HG03460 (cell line): ENCODE data around the gene LRRC4B.
A peak's percentile ranks its signal among the peaks of the same experiment; 100 is the strongest.
"Not testable (repeated sequence)": the region's sequence is repeated elsewhere in the genome, so short reads cannot be mapped to it uniquely, and the experiment has no call there.

ENCODE experiments used
- ATAC-seq: cut with Tn5 transposase; IDR thresholded peaks from one replicate; pipeline ENCODE4 v1.9.1; 2021; ENCODE audit not compliant: unreplicated experiment

LRRC4B gene

DNA sequence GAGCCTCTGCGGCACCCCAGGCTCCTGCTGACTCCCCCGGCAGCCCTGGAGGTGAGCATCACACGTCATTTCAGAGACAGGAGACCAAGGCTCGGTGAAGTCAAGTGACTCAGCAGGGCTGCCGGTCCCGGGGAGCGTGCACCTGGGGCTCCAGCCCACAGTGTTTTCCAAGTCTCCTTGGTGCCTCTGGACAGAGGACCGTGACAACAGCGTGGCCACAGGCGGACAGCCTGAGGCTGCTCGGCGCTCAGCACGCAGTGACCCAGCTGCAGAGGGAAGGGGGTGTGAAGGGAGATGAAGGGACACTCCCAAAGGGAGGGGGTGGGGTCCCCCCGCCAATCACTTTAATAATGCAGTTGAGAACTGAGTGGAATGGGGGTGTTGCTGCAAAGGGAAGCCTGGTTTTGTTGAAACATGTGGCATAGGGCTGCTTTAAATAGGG is 37.0 kb downstream of the LRRC4B start:
- ATAC-seq: no peak

DNA sequence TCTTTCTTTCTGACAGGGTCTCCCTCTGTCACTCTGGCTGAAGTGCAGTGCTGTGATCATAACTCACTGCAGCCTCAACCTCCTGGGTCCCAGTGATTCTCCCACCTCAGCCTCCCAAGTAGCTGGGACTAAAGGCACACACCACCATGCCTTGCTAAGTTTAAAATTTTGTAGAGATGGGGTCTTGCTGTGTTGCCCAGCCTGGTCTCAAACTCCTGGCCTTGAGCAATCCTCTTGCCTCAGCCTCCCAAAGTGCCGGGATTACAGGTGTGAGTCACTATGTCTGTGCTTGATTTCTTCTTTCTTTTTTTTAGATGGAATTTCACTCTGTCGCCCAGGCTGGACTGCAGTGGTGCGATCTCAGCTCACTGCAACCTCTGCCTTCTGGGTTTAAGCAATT is 40.2 kb downstream of the LRRC4B start:
- ATAC-seq: not testable (repeated sequence)

DNA sequence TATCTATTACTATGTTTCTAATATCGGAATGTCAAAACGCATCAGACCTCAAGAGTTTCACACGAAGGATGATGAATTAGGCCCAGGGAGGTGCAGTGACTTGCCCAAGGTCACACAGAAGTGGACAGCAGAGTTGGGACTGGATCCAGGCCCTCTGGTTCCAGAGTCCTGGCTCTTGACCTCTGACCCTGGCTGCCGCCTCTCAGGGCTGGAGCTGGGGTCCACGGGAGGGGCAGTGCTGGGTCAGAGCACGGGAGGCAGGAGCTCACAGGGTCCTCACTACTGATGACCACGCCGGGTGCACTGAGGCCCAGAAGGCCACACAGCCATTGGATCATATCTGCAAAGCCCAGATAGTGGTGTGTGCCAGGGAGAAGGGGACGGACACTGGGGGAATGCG is 45.4 kb downstream of the LRRC4B start:
- ATAC-seq: no peak

DNA sequence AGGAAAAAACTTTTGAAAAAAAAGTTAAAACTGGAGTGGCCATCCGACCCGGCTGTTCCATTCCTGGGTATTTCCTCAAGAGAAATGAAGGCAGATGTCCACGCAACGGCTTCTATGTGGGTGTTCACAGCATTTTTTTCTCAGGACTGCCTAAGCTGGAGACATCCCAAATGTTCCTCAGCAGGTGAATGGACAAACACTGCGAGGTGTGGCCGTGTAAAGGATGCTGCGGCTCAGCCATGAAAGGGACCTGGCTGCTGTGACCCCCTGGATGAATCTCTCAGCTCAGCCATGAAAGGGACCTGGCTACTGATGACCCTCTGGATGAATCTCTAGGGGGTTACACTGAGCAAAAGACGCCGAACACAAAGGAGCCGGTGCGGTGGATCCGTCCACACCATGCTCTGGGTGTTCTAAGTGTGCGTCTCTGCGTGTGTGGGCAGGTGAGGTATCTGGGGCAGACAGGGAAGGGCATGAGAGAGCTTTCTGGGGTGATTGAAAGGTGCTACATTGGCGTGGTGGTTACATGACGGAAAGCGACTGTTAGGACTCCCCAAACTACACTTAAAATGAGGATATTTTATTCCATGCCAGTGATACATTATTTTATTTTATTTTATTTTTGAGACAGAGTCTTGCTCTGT is 47.3 kb downstream of the LRRC4B start:
- no peak for ATAC-seq

DNA sequence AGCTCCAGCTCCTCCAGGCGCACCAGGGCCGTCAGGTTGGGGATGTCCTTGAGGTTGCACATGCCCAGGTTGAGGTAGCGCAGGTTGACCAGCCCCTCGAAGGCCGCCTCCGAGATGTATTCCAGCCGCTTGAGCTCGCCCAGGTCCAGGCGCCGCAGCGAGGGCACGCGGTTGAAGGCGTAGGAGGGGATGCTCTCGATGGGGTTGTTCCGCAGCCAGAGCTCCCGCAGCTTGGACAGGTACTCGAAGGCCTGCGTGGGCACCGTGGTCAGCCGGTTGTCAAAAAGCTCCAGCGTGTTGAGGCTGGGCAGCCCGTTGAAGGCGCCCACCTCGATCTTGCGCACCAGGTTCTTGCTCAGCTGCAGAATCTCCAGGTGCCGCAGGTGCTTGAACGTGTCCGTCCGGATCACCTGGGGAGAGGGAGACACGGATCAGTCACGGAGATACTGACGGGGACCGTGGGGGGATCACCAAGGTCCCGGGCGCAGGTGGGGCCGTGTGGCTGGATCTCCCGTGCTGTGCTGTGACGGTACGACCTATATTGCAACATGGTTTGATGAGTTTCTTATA is 49.1 kb downstream of the LRRC4B start:
- ATAC-seq: no peak

DNA sequence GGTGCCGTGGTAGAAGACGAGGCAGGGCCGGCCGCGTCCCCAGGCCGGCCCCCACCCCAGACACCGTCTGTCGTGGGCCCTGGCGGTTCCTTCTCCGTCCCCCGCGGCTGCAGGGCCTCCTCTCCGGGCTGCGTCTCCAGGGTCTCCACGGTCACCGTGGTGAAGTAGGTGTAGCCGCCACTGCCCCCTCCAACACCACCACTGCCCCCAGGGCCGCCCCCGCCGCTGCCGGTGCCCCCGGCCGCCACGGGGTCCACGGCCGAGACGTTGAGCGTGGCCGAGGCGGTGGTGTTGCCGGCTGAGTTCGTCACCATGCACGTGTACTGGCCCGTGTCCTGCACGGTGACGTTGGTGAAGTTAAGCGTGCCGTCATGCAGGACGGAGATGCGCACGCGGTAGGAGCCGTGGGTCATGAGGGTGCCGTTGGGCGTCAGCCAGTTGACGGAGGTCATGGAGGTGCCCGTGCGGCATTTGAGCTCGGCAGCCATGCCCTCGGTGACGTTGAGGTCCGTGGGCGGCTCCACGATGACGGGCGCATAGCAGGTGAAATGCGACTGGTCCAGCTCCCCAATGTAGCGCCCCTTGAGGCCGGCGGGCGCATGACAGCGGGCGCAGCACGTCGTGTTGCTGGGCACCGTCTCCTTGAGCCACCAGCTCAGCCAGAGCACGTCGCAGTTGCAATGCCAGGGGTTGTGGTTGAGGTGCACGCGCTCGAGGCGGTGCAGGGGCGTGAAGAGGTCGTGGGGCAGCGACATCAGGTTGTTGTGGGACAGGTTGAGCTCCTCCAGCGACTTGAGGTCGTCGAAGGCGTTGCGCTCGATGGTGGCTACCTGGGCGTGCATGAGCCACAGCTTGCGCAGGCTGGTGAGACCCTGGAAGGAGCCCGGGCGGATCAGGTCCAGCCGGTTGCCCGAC is 49.9 kb downstream of the LRRC4B start:
- no peak for ATAC-seq

DNA sequence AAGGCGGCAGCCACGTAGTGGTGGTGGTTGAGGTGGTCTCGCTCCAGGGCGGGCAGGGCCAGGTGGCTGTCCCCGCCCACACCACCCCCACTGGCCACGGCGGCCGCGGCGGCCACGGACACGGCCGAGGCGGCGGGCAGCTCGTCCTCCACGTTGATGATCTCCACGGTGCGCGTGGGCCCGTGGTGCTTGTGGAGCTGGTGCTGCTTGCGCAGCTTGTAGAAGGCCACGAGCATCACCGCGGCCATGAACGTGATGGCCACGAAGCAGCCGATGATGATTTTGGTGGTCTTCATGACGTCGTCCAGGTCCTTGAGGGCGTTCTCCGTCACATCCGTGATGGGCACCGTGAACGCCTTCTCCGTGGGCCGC is 50.5 kb downstream of the LRRC4B start:
- no peak for ATAC-seq

DNA sequence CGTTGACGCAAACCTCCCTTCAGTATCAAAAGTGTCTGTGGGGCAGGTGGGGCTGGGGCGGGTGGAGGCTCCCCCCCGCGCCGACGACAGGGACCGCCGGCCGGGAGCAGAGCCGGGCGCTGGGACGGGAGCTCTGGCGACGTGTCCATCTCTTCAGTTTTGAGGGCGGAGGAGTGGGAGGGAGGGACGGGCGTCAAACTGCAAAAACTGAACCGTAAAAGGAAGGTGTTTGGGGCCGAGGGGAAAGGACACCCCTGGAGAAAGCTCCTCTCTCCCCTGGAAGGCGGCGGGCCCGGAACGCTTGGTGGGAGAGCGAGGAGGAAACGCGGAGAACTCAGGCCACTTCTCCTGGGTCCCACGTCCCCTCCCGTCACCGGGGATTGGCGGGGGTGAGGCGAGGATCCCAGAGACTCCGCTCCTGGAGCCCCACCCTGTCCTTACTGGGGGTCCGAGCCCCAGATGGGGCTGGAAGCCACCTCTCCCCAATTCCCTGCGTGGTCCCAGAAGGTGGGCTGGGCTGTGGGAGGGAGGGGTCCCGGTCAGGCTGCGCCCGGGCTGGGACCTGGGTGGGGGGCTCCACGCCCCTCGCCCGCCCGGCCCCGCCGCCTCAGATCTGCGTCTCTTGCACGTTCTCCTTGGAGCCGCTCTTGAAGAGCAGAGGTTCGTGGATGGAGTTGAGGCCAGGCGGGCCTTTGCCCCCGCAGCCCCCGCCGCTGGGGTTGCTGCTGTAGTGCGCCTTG is 51.1 kb downstream of the LRRC4B start:
- ATAC-seq: no peak

DNA sequence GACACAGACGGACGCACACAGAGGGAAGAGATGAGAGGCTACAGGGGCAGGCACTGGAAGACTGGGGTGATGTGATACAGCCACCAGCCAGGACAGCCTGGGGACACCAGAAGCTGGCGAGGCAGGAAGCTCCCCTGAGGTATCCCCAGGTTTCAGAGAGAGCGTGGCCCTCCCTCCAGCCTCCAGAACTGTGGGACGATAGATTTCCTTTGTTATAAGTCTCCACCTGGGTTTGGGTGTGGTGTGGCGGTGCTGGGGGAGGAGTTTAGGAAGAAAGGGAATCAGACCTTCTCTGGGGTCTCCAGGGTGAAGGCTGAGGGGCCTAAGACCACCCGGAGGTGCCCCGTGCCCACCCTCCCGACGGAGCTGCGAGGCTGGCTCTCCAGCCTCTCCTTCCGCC is 51.8 kb downstream of the LRRC4B start:
- no peak for ATAC-seq

GRCh38 chr19:50515168-50515561 is 53.1 kb downstream of the LRRC4B start:
- no peak for ATAC-seq

DNA sequence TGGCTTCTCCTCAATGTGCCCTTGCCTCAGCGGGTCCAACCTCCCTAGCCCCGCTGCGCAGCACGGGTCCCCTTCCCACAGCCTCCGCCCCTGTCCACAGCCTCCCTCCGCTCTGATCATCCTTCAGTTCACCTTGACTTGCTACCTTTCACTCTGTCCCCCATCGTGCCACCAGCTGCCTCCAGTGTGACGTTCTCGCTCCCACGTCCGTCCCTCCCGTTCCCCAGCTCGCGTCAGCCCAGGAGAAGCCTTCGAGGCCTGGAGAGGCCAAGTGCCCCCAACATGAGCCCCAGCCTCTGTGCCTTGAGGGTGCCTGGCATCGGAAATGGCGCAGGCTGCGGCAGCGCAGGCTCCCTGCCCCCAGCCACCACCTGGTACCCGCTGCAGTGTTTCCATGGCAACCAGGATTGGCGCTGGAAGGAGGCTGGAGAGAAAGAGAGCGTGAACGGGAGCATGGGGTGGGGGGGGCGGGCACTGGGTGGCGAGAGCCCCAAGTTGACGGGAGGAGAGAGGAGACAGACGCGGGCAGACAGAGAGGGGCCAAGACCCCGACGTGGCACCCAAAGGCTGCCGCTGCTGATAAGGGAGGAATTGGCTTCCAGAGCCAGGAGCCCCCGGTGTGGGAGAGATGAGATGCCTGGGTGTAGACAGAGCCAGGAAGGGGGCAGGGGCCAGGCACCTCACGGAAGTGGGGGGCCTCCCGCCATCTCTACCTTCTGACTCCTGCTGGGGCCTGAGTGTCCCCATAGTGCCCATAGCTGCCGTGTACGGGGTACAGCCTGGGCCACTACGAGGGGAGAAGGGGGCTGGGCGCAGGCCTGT is 53.7 kb downstream of the LRRC4B start:
- ATAC-seq: no peak

GRCh38 chr19:50513746-50514345 is 54.4 kb downstream of the LRRC4B start, which contains the start of gene ASPDH:
Gene ASPDH, minus strand, starts transcription at chr19:50513913. Its CDS starts 90 bp downstream, at chr19:50513823.
- no peak for ATAC-seq

GRCh38 chr19:50512999-50513745 is 55.1 kb downstream of the LRRC4B start:
- no peak for ATAC-seq

DNA sequence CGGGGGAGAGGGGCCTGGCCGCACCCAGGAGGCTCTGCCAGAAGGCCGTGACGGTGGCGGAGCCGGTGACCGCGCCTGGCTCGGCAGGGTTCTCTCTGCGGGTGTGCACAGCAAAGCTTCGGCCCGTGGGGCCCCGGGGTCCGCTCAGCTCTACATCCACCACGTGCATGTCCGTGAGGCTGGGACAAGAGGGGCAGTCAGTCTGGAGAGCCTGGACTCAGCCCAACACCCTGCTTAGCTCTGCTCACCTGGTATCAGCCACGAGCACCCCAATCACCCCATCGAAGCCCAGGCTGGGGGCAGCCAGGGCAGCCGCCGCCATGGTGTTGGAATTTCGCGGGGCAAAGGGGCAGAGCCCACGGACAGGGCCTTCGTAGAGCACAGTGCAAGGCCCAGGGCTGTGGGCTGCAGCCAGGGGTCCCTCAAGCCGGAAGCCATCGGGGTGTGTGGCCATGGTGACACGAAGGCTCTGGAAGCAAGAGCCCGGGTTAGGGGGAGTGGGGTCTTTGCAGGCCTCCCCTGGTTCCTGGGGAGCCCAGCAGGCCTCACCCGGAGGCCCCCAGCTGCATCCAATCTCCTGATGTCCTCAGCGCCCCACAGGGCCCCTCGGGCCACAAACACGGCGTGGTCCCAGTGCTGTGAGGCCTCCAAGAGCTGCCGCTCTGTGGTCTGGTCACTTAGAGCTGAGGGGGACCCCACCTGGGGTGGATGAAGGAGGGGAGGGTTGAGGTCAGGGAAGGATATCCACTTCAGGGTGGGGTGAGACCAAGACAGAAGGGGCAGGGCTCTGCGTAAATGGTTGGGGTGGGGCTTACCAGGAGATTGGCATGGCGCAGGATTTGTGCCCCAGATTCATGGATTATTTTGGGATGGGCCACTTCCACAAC is 55.9 kb downstream of the LRRC4B start:
- ATAC-seq: no peak

DNA sequence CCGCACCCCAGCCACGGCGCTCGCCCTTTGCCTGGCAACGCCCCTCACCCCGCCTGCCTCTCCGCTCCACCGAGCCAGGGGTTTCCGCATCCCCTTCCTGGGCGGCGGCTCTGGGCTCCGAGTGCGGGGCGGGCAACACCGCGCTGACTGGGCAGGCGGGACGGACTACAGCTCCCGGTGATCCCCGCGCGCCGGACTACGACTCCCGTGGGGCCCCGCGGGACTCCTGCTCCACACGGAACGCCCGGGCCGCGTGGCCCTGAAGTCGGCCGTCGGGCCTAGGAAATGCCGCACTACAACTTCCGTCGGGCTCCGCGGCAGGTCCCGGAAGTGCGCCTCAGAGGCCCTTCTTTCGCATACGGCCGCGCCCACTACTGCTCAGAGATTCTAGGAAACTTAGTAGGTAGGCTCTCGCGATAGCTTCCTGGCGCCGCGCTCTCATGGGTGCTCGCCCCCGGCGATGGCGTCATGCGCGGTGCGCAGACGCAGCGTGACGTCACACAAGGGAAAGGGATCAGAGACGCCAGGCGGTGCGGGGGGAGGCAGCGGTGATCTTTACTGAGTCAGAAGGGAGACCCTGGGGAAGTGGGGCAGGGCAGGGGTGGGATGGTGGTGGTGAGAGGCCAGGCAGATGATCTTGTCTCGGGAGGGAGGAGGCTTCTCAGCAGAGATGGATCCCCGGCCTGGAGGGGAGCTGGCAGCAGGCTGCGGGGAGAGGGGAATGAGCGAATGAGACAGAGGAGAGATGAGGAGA is 57.0 kb downstream of the LRRC4B start, which contains the start of gene JOSD2:
Gene JOSD2 (minus strand): TSS at position 123 of the 754 bp plus-strand sequence. CDS start 760 bp downstream, outside the sequence.
- peak; percentile 74 for ATAC-seq

DNA sequence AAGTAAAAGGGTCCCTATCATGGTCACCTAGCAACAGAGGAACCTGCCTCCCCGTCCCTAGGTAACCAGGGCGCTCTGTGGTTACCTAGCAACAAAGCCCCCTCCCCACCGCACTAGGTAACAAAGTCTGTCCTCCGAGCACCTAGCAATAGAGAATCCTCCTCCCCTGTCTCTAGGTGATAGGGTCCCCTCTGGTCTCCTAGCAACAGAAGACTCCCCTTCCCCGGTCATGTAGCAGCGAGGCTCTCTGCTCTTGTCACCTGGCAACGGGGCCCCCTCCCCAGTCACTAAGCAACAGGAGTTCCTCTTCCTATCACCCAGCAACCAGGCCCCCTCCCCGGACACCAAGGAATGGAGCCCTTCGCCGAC is 57.6 kb downstream of the LRRC4B start:
- ATAC-seq: no peak

DNA sequence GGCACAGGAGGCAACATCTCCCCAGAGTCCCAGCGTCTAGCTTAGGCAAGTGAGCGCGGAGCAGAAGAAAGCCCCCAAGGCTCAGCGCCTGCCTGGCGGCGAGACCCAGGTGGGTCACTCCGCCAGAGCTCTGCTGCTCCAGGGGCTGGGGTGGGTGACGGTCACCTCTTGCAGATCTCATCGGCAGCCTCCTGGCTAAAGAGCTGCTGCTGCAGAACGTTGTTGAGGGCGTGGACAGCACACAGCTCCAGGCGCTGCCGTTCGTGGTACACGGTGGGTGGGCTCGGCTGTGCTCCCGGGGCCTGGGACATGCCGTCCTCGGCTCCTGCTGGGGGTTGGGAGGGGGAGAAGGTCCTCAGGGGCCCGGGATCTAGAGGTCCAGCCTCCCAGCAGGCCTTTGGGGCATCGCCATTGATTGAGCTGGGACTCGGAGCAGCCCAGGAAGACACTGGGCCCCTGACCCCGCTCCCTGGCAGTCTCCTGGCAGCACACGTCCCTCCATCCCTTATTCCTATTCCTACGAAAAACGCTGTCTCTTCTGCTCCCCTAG is 58.0 kb downstream of the LRRC4B start:
- no peak for ATAC-seq
